Tibial nerve (tissue), 4 donors: ENCODE results near the gene CASP4. TPM values are rescaled to one million over a fixed set of nuclear protein-coding genes. Genes with fewer than 3 reads are reported as not detected.
A peak's percentile ranks its signal among the peaks of the same experiment; 100 is the strongest.

ENCODE experiments used
- DNase-seq, 2 donors: peaks; one replicate each; pipeline ENCODE4 v3.0.0-alpha.2; 2019; ENCODE audit warnings: low spot score in 2 of 2
- H3K27ac ChIP-seq, 4 donors: fragments of 200-600 bp; sonication (generic) in 3 of 4; one replicate each; pipeline ENCODE4 v1.5.1; 2017 to 2019; ENCODE audit warnings: mild to moderate bottlenecking in 1 of 4
- H3K27me3 ChIP-seq, 2 donors: fragments of 200-600 bp; sonication (generic) in 1 of 2; one replicate each; pipeline versions ENCODE4 v1.5.1 to v1.6.0; 2017 to 2019
- H3K36me3 ChIP-seq, 3 donors: fragments of 200-600 bp; sonication (generic); one replicate each; pipeline ENCODE4 v1.5.1; 2018 to 2019
- H3K4me1 ChIP-seq, 4 donors: fragments of 200-600 bp; sonication (generic) in 3 of 4; one replicate each; pipeline ENCODE4 v1.5.1; 2017 to 2019
- H3K4me3 ChIP-seq, 4 donors: fragments of 200-600 bp; sonication (generic) in 3 of 4; one replicate each; pipeline ENCODE4 v1.5.1; 2017 to 2019; ENCODE audit warnings: mild to moderate bottlenecking in 1 of 4, moderate library complexity in 1 of 4
- H3K9me3 ChIP-seq, 4 donors: fragments of 200-600 bp; sonication (generic) in 3 of 4; one replicate each; pipeline ENCODE4 v1.5.1; 2017 to 2019
- EP300 ChIP-seq, 2 donors: sonication (generic); formaldehyde crosslinking; IDR thresholded peaks; one replicate each; pipeline ENCODE4 v1.6.1; 2017; ENCODE audit warnings: antibody characterized with exemption in 2 of 2, mild to moderate bottlenecking in 1 of 2
- POLR2A ChIP-seq, 2 donors: fragments of 450-650 bp; IDR thresholded peaks; one replicate each; pipeline ENCODE4 v1.6.1; 2017; ENCODE audit warnings: antibody characterized with exemption in 2 of 2, mild to moderate bottlenecking in 2 of 2, moderate library complexity in 2 of 2
- WGBS, 2 donors: methylation state at CpG; one replicate each; pipeline ENCODE4 v1.1.5; 2018; 5-methylcytosine and 5-hydroxymethylcytosine counted together
- total RNA-seq, 4 donors: library from RNA; depleted of rRNA; stranded (reverse); fragments of >200 nt; gene quantifications; one replicate each; pipeline ENCODE4 v1.1.0, GENCODE V29; 2016
- TF ChIP-seq, protein P1 (sequence below), 5 experiments: fragments of 200-600 bp in 3 of 5; fragments of 450-650 bp in 2 of 5; sonication (generic) in 3 of 5; IDR thresholded peaks; one replicate each; pipeline ENCODE4 v1.5.1; 2016 to 2019; ENCODE audit warnings: antibody characterized with exemption in 5 of 5, mild to moderate bottlenecking in 3 of 5, moderate library complexity in 2 of 5

The CASP4 gene
- 100 to 1,000 TPM in 1 of 4 donors, 10 to 100 TPM in 3; 60.7 to 105 (median 85.4) TPM for total RNA-seq

DNA sequence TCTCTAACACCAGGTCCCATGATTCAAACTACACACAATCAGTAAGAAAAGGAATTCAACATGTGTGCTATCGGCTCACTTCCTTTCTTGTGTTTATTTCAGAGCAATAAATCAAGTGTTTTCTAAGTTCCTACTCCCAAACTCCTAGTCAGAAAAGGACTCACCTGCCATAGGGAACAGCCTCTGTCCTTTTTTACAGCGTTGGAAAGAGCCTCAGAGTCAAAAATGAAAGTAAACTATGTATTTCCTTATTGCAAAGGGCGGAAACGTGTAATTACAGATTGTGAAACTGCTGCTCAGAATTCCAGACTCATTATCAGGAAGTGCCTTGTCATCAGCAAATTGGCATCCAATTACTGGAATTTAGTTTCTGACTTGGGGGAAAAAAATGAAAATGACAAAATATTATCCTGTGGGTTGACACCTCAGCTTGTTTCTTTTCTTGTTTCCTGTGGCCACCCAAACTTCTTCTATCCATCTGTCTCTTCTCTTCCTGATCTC is at the start of gene CASP4:
Gene CASP4 (minus strand): TSS at position 220 of the 501 bp plus-strand sequence. CDS start 49 bp downstream, at position 171.
- Histone ChIP-seq H3K4me1 (peaks cover 0 to 29% (median 12%) of the 10 kb centered on the region in 4 donors), H3K27ac (peak within 1 kb of the TSS; percentile 77 to 91 (median 81)), H3K36me3 (peaks cover 0 to 6% (median 0%) of the 10 kb centered on the region in 3 donors), H3K9me3 (peaks cover 0 to 17% (median 0%) of the 10 kb centered on the region in 4 donors), H3K4me3 (peak within 1 kb of the TSS; percentile 36 to 61 (median 48)), H3K27me3 (no peaks in the 10 kb centered on the region)
- peak in 1 of 2 donors; percentile 54 for DNase-seq
- 1 to 5% methylated on average over 4 of the region's 4 CpGs for WGBS, 2 donors
- TF ChIP-seq POLR2A (IDR thresholded peaks at IDR 0.05) (peak; percentile 22 to 46), EP300 (IDR thresholded peaks at IDR 0.05) (peak; percentile 75 to 90)
- TF ChIP-seq, protein P1, sequence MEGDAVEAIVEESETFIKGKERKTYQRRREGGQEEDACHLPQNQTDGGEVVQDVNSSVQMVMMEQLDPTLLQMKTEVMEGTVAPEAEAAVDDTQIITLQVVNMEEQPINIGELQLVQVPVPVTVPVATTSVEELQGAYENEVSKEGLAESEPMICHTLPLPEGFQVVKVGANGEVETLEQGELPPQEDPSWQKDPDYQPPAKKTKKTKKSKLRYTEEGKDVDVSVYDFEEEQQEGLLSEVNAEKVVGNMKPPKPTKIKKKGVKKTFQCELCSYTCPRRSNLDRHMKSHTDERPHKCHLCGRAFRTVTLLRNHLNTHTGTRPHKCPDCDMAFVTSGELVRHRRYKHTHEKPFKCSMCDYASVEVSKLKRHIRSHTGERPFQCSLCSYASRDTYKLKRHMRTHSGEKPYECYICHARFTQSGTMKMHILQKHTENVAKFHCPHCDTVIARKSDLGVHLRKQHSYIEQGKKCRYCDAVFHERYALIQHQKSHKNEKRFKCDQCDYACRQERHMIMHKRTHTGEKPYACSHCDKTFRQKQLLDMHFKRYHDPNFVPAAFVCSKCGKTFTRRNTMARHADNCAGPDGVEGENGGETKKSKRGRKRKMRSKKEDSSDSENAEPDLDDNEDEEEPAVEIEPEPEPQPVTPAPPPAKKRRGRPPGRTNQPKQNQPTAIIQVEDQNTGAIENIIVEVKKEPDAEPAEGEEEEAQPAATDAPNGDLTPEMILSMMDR (IDR thresholded peaks at IDR 0.05) = no peak

- no peaks in the 10 kb centered on the region for H3K36me3 ChIP-seq
- H3K27me3 ChIP-seq = no peaks in the 10 kb centered on the region
- no peak for TF ChIP-seq POLR2A (IDR thresholded peaks at IDR 0.05)
- TF ChIP-seq, protein P1 (IDR thresholded peaks at IDR 0.05) = no peak
- no peak for TF ChIP-seq EP300 (IDR thresholded peaks at IDR 0.05)
- no peaks in the 10 kb centered on the region for H3K9me3 ChIP-seq
- no peak overlapping the region for H3K27ac ChIP-seq
- no peak overlapping the region for H3K4me3 ChIP-seq
- no peak for DNase-seq
- peaks cover 0 to 5% (median 0%) of the 10 kb centered on the region in 4 donors for H3K4me1 ChIP-seq
Measured at GRCh38 chr11:105007463-105007862, 39.1 kb upstream of the CASP4 start.

- no peaks in the 10 kb centered on the region for H3K9me3 ChIP-seq
- TF ChIP-seq EP300 (IDR thresholded peaks at IDR 0.05) = no peak
- TF ChIP-seq POLR2A (IDR thresholded peaks at IDR 0.05) = no peak
- TF ChIP-seq, protein P1 (IDR thresholded peaks at IDR 0.05) = no peak
- no peaks in the 10 kb centered on the region for H3K36me3 ChIP-seq
- 79 to 88% methylated on average over 3 of the region's 3 CpGs for WGBS, 2 donors
- no peak overlapping the region for H3K4me3 ChIP-seq
- no peak for DNase-seq
- peaks cover 0 to 5% (median 0%) of the 10 kb centered on the region in 4 donors for H3K4me1 ChIP-seq
- no peak overlapping the region for H3K27ac ChIP-seq
- no peaks in the 10 kb centered on the region for H3K27me3 ChIP-seq
Measured at GRCh38 chr11:105005451-105005845, 37.1 kb upstream of the CASP4 start.

DNA sequence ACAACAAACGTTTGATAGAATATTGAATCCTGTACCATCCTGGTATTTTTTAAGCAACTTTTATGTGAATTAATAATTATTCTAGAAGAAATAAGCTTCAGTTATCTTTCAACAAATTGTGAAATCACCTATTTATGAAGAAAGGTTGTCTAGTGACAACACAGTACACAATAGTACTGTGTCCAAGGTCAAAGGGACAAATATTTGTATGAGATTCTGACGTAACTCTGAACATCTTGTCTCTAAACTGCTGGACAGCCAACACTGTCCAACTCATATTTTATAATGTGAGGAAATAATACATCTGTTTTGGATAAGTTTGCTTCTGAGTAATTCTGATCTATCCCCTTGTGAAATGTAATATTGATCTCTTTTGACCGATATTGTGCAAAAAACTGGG is 35.6 kb upstream of the CASP4 start:
- H3K27ac ChIP-seq = no peak overlapping the region
- no peaks in the 10 kb centered on the region for H3K9me3 ChIP-seq
- no peak for DNase-seq
- no peak overlapping the region for H3K4me3 ChIP-seq
- WGBS, 2 donors = 33 to 50% methylated on average over 3 of the region's 3 CpGs
- TF ChIP-seq EP300 (IDR thresholded peaks at IDR 0.05) (no peak), POLR2A (IDR thresholded peaks at IDR 0.05) (no peak)
- TF ChIP-seq, protein P1 (IDR thresholded peaks at IDR 0.05) = no peak
- H3K27me3 ChIP-seq = no peaks in the 10 kb centered on the region
- no peaks in the 10 kb centered on the region for H3K36me3 ChIP-seq
- H3K4me1 ChIP-seq = peaks cover 0 to 5% (median 0%) of the 10 kb centered on the region in 4 donors

GRCh38 chr11:105003151-105003550 is 34.8 kb upstream of the CASP4 start:
- peaks cover 0 to 5% (median 0%) of the 10 kb centered on the region in 4 donors for H3K4me1 ChIP-seq
- H3K4me3 ChIP-seq = no peak overlapping the region
- no peaks in the 10 kb centered on the region for H3K36me3 ChIP-seq
- H3K9me3 ChIP-seq = no peaks in the 10 kb centered on the region
- TF ChIP-seq POLR2A (IDR thresholded peaks at IDR 0.05) (no peak), EP300 (IDR thresholded peaks at IDR 0.05) (no peak)
- TF ChIP-seq, protein P1 (IDR thresholded peaks at IDR 0.05) = no peak
- no peaks in the 10 kb centered on the region for H3K27me3 ChIP-seq
- no peak overlapping the region for H3K27ac ChIP-seq
- WGBS, 2 donors = 68 to 71% methylated on average over 2 of the region's 2 CpGs
- DNase-seq = no peak
